ENCODE data around the gene DCN.
"Not testable (repeated sequence)": the region's sequence is repeated elsewhere in the genome, so short reads cannot be mapped to it uniquely, and the experiment has no call there.

Gene DCN, protein sequence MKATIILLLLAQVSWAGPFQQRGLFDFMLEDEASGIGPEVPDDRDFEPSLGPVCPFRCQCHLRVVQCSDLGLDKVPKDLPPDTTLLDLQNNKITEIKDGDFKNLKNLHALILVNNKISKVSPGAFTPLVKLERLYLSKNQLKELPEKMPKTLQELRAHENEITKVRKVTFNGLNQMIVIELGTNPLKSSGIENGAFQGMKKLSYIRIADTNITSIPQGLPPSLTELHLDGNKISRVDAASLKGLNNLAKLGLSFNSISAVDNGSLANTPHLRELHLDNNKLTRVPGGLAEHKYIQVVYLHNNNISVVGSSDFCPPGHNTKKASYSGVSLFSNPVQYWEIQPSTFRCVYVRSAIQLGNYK

DNA sequence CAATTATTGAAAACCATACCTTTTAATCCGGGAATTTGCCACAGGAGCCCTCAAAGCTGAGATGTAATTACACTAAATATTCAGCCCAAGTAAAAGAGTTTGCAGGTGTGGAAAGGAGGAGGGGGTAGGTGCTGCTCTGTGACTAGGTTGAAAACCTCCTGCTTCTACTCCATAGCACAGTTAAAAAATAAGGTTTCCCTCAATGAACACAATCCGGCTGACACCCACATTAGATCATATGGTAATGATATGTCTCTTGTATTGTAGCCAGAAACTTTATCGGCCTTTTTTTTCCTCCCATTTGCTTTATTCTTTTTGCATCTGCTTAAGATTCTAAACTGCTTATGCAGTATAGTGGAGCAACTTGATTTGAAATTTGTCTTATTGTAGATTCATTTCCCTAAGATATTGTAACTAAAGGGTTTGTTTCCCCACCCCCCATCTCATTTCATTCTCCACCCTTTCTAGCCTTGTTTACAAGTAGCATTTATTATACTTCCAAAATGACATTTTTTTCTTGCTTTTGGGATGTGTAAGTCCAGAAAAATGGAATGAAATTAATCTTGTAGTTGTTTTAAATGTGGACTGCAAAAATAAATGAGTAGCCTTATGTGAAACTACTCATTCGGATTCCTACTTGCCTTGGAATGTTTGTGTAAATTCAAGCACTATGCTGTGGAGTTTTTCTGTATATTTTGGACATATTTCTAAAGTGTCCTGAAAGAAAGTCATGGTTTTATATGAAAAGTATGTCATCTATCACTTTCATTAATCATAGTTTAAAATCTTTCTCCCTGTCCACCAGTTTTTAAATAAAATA is at the start of gene DCN:
DCN (minus strand) TSS at position 182 of the 820 bp plus-strand sequence. CDS start 4,265 bp downstream, outside the sequence.
- DNase-seq (ENCODE audit: low read depth) = no peak

DNA sequence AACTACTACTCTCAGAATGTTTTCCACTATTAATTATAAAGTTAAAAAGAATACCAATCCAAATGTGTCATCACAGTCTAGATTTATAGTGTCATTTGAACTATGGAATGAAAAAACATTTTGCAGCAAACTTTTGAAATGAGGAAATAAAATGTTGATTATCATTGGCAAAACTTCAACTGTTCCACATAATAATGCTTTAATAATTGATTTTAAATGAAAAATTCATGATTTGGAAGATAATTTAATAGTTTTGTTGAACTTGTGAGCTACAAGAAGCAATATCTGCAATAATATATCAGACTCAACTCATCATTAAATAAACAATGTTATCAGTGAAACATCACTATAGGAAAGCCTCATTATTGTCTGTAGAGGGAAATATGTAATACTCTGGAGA is 48.2 kb upstream of the DCN start:
- DNase-seq (ENCODE audit: low read depth) = no peak

DNA sequence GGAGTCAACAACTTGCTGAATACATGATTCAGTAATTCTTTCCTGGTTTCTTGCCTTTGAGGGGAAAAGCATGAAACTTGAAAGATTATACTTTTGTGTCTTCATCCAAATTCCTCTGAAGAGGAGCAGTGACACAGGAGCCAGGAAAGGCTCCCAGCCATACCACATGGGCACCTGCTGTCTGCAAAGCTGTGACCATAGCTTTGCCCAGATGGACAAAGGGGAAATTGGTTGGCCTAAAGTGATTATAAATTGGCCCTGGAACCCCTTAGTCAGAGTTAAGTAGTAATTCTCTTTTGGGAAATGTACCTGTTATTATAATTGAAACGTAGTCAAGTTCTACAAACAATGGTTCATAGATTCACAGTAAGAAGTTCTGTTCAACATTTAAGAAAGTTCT is 44.3 kb upstream of the DCN start:
- DNase-seq (ENCODE audit: low read depth) = no peak

DNA sequence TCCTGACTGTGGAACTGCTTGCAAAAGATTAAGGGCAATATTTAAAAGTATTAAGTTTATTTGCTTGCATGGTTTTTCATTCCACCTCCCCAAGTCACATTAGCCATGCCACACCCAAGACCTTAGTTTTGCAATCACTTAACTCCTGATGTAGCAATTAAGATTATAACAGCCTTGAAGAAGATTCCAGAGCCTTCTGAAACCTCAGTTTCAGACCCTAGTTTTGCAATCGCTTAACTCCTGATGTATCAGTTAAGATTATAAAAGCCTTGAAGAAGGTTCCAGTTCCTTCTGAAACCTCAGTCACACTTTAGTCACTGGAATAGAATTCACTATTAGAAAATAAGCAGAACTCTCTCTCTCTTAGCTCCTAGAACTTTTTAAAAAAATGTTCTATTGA is 42.7 kb upstream of the DCN start:
- no peak for DNase-seq (ENCODE audit: low read depth)

DNA sequence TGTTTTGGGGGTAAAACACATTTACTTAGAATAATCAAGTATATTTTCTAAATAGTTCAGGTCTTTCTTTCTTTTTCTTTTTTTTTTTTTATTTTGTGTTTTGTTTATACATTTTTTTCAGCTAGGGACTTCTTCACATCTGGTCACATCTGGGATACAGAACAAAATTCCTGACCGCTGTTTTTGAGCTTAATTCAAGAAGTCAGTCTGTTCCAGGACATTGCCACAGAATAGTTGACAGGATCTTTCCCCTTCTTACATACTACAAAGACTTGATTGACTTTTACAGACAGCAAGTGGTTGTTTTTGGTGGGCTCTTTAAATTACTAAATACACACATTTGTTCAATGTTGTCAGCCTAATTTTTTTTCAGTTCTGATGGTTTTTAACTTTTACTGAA is 41.8 kb upstream of the DCN start:
- DNase-seq (ENCODE audit: low read depth) = no peak

DNA sequence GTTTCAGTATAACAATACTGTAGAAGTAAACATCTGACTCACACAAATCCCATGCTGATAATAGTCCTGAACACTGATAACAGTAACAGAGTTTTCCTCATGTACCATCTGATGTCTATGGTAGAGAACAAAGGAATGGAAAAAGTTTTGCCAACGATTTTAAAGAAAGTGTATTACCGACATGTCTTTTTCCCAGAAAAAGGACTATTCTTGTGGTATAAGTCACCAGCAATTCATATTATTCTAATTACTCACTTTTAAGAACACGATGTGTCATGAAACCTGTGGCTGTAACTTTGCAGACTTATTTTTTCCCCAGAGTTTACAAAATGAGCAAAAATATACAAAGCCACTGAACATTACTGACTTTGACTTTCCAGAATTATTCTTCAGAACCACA is 40.1 kb upstream of the DCN start:
- DNase-seq (ENCODE audit: low read depth) = no peak

DNA sequence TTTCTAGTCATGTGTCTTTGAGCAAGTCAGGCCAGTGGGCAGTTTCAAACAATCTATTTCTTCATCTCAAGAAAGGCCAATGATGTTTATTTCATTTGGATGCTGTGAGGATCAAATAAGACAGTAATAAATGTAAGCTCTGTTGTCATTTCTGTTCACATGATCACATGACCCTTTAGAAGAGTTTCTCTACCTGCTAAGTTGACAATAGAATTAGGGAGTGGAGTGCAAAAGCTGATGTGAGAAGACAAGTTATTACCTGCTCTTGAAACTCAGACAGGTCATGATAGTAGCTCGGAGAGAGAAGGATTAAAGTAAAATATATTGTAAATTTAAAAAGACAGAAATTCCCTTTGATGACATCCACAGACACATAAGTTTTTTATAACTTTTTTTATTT is 37.3 kb upstream of the DCN start:
- DNase-seq (ENCODE audit: low read depth) = no peak

DNA sequence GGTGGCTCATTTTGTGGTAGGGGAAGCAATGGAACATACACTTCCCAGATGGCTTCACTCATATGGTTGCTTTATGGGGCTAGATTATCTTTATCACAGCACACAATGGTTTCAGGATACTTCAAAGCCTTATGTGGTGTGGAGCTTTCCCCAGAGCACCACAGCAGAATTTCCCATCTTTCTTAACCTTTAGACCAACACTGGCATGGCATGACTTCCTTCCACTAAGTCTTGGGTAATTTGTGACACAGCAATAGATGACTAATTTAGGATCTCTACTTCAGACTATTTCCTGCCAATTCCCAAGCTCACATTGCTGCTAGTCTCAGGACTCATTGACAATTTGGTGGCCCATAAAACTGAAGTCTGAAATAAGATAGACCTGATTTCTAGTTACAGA is 36.9 kb upstream of the DCN start:
- no peak for DNase-seq (ENCODE audit: low read depth)

DNA sequence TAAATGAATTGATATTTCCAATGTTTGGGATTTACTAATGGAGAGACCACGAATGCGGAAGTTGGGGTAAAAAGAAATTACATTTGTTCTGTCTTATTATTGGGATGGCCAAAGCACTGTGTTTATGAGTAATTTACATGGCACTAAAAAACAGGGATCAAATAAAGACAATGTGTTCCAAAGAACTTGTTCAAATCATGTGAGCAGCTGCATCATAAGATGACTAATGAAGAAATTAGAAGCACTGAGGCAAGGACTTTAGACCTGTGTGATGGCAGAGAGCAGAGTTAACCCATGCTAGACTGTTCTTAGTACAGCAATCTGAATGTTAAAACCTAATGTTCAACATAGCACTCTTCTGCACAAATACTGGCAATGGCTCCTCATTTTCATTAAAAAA is 34.3 kb upstream of the DCN start:
- DNase-seq (ENCODE audit: low read depth) = no peak

DNA sequence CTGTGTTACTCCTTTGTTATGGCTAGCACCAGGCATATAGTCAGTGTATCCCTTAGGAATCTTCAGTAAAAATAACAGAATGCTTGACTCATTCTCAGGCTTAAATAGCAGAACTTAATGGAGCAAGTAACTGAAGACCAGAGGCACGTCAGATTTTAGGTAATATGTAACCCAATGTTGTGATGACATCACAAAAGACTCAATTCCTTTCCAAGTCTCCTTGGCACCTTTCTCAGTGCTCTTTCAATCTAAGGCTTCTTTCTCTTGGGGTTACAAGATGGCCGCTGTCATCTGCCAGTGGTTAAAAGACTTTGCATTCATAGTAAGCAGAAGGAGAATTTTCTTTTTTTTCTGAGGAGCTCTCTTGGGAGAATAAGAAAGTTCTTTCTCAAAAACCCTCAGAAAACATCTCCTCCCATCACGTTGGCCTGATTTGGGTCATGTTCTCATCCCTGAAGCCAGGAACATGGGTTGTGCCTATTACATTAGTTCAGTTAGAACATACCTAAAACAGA is 33.4 kb upstream of the DCN start:
- no peak for DNase-seq (ENCODE audit: low read depth)

DNA sequence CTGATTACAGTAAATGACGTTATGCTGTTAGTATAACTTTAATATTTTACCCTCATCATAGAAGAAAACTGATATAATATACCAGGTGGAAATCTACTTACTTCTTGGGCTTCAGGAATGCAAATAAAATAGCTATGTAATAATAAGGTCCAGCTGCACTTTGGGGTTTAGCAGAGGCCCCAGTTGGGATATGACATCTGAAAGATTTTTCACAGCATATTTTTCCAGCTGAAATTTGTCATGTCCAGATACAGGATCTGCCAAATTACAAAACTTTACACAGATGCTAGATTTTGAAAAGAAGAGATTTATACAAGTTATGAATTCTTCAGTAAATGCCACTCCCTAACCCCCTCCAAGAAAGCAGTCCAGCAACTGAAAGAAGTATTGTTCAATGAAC is 29.2 kb upstream of the DCN start:
- no peak for DNase-seq (ENCODE audit: low read depth)

DNA sequence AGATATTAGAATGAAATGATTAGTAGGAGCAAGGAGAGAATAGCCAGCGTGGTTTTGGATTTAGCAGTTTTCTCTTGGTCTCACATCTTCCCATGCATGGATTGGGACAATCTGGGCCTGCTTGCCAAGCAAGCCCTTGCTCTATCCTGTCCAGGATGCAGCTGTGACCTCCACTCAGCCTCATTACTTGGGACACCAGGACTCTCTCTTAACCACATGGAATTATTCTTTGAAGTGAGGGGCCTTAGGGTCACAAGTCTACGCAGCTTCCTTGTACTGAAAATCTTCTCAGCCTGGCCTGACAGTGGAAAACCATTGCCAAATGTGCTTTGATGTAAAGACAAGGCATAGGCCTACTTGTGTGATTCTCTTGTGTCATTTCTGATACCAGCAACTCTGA is 28.0 kb upstream of the DCN start:
- no peak for DNase-seq (ENCODE audit: low read depth)

DNA sequence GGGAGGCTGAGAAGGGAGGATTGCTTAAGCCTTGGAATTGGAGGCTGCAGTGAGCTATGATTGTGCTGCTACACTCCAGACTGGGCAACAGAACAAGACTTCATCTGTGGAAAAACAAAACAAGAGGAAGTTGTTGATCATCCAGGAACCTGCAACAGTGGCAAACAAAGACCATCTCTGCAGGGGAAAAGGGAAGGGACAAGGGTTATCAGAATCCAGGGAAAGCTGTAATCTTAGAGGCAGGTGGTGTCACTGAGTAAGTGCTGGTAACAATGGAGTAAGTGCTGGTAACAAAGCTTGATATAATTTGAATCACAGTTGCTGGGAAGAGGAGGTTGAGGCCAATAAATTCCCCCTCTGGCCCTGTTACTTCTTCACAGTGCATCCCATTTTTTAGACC is 27.5 kb upstream of the DCN start:
- DNase-seq (ENCODE audit: low read depth) = no peak

DNA sequence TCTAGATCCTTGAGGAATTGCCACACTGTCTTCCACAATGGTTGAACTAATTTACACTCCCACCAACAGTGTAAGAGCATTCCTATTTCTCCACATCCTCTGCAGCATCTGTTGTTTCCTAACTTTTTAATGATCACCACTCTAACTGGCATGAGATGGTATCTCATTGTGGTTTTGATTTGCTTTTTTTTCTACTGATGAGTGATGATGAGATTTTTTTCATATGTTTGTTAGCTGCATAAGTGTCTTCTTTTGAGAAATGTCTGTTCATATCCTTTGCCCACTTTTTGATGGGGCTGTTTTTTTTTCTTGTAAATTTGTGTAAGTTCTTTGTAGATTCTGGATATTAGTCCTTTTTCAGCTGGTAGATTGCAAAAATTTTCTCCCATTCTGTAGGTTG is 24.7 kb upstream of the DCN start:
- DNase-seq (ENCODE audit: low read depth) = not testable (repeated sequence)

DNA sequence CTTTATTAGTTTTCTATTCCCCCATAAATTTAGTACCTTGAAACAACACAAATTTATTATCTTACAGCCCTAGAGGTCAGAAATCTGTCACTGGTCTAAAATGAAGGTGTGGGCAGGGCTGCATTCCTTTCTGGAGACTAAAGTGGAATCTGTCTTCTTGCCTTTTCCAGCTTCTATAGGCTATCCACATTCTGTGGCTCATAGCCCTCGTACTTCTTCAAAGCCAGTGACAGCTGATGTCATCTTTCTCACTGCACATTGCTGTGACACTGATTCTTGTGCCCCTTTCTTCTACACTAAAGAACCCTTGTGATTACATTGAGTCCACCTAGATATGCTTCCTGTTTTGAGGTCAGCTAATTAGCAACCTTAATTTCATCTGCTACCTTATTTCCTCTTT is 23.2 kb upstream of the DCN start:
- DNase-seq (ENCODE audit: low read depth) = no peak

DNA sequence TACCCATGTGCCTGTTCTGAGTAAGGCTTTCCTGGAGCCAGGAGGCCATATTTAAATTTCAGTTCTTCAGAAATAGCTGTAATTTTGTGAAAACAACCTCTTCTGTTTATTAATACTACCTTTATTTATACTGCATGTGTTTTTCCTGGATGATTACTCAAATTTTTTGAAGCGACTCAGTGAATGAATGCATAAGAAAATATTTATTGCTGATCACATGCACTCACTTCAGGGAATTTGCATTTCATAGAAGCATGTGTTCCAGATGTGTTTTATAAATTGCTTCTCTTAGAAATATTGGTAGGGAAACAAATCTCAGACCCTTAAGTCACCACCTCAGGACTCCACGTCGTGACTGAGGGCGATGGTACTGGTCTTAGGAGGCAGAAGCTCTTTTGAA is 21.8 kb upstream of the DCN start:
- DNase-seq (ENCODE audit: low read depth) = no peak

DNA sequence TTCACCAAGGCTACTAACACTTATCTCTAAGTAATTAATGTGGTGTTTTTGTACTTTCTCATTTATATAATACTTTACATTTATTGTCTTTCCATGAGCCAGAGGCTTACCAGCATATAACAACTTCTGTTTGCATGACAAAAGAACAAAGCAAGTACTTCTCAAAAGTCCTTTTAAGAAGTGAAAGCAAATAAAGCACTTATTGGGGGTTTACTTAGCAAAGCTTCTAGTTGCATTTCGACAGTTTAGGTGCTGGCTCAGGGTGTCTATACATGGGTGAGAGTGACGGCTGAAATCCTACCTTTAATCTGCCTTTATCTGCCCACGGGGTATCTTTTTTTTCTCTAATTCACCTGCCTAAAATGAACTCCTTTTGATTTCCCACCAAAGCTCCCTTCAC is 21.0 kb upstream of the DCN start:
- DNase-seq (ENCODE audit: low read depth) = no peak

DNA sequence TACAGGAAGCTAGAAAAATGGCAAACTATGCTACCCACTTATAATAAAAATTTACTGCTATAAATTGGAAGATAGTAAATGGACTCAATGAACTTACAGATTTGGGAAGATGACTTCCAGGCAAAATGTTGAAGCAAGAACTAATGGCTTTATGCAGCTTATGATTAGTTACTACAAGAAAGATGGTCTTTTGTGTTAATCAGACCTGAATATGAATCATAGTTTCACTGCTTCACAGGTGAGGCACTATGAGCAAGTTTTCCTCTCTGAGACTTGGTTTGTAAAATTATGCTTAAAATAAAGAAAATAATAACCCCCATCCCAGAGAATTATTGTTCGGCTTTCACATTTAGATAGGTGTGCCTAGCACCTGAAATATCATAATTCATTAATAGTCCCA is 19.8 kb upstream of the DCN start:
- no peak for DNase-seq (ENCODE audit: low read depth)

DNA sequence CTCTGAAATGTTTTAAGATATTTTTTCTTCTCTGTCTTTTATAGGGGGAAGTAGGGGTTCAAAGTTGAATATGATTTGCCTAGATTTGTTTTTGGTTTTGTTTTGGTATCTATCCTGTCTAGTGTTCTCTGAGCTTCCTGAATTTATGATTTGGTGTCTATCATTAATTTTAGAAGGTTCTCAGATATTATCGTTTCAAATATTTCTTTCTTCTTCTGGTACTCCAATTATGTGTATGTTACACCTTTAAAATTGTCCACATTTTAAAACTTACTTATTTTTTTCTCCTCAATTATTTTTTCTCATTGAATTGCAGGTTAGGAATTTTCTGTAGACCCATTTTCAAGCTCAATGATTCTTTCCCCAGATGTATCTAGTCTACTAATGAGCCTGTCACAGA is 13.8 kb upstream of the DCN start:
- DNase-seq (ENCODE audit: low read depth) = no peak

DNA sequence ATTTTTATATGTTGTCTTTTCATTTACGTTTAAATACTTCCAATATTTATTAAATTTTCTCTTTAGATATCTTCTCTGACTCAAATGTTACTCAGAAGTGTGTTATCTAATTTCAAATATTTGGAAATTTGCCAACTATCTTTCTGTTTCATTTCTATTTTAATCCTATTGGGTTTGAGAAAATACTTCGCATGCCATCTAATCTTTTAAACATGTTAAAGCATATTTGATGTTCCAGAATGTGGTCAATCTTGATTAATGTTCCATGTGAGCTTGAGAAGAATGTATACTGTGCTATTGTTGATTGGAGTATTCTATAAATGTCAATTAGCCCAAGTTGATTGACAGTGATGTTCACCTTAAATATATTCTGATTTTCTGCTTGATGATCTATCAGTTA is 11.9 kb upstream of the DCN start:
- DNase-seq (ENCODE audit: low read depth) = no peak

DNA sequence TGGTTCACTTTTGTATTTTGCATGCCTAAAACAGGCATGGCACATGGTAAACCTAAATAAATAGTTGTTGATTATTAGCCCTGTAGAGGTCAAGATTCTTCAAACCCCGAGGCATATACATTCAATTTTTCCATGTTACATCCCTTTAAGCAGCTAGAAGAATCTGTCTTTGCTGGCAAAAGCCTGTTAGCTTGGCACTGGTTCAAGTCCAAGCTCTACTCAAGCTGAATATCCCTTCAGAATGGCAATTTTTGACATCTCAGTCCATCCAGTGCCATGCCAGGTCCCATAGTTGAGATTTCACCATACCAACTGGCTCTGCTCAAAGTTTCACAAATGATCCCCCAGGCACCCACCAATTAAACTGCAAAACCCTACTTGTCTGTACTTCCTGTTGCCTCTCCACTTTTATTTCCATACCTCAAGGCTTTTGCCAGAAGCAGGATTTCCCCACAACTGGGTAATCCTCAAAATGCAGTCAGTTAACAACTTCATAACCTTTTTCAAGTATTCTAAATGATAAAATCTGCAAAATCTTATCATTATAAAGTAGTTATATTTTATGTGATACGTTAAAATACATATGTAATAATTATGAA is 9.0 kb upstream of the DCN start:
- no peak for DNase-seq (ENCODE audit: low read depth)

DNA sequence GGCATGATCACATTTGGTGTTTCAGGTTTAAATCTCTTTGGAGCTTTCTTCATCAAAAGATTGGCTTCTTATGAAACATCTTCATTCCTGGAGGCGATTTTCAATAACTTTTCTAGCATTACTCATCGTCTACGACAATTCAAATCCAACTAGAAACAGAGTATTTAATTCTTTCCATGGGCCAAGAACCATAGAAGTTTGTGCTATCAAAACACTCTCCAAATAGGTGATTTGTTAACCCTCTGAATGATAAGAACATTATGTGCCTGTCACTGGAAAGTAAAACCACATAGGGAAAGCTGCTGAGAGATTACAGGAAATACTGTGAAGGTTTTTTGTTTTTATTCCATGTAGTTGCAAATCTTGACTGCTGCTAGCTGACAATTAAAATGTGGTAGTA is 6.9 kb upstream of the DCN start:
- DNase-seq (ENCODE audit: low read depth) = no peak

DNA sequence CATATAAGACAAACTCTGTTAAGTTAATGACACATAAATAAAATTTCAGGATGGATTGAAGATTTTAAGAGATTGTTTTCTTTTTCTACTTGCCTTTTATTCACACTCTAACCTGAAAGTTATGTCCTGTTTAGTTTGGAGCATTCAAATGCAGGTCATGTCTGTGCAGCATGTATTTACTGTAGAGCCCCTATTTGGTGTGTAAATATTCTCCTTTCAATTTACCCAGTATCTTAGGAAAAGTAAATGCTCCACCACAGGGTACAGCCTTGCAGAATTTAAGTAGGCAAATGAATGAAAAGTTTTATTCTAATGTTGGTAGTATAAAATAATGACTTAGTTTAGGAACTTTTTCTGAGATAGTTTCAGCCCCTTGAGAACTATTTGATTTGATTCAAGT is 6.2 kb upstream of the DCN start:
- no peak for DNase-seq (ENCODE audit: low read depth)

Measured in T-helper 22 cell (primary cell).